ENCODE results near the gene ZNF672.

ZNF672 gene

DNA sequence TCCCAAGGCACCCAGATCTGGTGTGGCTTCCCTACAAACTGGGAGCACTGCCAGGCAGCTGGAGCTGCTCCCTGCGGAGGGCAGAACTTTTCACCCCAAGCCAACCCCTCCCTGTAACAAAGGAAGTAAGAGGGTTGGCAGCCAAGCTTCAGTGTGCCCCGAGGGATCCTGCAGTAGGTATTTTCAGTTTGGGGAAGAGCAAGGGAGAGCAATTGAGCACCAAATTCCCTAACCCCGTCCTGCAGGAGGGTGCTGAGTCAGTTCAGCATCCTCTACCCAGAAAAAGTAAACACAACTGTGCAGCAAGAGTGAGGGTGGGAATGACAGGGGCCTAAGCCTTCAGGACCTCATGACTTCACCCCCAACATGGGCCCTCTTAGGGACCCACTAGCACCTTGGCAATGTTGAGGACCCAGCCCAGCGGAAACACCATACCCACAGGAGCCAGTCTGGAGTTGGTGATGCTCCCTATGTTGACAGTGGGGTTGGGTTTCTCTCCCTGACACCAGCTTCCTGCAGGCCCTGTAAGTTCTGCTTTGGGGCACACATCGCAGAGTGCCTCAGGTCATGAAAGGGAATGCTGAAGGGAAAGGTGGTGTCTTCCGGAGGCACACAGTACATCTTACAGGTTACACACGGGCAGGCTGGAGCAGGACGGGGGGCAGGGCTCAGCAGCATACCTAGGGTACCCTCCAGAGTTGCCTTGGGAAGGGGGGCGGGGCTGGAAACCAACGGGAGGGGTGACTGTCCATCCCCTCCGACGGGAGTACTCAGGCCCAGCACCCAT is 27.1 kb upstream of the ZNF672 start:
- no peak overlapping the region for H3K9ac ChIP-seq (ENCODE audit: insufficient read length)
- H3K27ac ChIP-seq, result no peak overlapping the region
- DNase-seq (ENCODE audit: low read depth, low spot score), result no peak
- peaks cover 31% of the 10 kb centered on the region for H3K36me3 ChIP-seq (ENCODE audit: insufficient read depth, low read length)
- no peak for TF ChIP-seq EZH2 (IDR thresholded peaks at IDR 0.05)
- TF ChIP-seq POLR2AphosphoS5 (IDR thresholded peaks at IDR 0.05; ENCODE audit: borderline replicate concordance, low read depth, low read length), result no peak
- TF ChIP-seq FOXP2 (optimal IDR thresholded peaks at IDR 0.05; ENCODE audit: control extremely low read depth, extremely low read length, insufficient read depth), result no peak
- no peak overlapping the region for H3K4me3 ChIP-seq
- no peaks in the 10 kb centered on the region for H3K9me3 ChIP-seq (ENCODE audit: low read depth, low read length)

DNA sequence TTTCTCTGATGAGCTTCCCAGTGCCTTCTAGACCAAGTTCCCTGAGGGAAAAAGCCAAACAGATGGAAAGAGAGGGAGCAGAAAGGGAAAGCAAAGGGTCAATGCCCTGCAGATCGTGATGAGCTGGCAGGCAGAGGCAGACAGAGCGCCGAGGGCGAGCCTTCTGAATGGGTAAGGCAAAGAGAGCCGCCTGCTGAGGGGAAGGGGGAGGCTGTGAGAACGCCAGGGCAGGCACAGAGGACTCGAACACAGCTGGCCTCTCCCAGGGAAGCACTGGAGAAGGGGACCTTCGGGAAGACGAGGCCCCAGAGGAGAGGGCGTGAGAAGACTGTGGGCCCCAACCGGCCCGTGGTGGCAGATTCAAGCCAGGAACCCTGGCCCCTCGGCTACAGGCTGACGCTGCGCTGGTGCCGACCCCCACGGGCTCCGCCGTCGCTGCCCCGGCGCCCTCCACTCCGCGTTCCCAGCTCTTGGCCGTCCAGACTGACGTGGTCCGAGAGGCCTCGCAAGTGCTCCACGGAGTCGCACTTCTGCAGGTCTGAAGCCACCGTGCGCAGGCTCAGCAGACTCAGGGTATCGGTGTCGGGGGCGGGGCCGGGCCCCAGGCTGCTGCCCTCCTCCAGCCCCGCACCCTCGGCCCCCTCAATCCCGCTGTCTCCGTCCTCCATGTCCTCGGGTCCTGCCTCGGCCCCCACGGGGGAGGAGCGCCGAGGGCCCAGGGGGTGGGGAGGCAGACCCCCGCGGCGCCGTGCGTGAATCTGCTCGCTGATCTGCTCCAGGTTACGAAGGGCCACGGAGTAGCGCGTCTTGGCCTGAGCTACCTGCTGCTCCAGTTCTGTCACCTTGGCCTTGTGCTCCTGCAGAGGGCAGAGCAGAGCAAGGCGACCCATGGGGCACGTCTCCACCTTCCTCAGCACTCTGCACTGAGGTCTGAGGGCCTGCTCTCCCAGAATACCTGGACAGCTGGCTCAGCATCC is 26.2 kb upstream of the ZNF672 start:
- no peak for TF ChIP-seq EZH2 (IDR thresholded peaks at IDR 0.05)
- no peak for TF ChIP-seq POLR2AphosphoS5 (IDR thresholded peaks at IDR 0.05; ENCODE audit: borderline replicate concordance, low read depth, low read length)
- TF ChIP-seq FOXP2 (optimal IDR thresholded peaks at IDR 0.05; ENCODE audit: control extremely low read depth, extremely low read length, insufficient read depth), result no peak
- Histone ChIP-seq H3K36me3 (ENCODE audit: insufficient read depth, low read length) (peaks cover 40% of the 10 kb centered on the region), H3K9ac (ENCODE audit: insufficient read length) (no peak overlapping the region), H3K4me3 (no peak overlapping the region), H3K9me3 (ENCODE audit: low read depth, low read length) (no peaks in the 10 kb centered on the region), H3K27ac (no peak overlapping the region)
- DNase-seq (ENCODE audit: low read depth, low spot score), result no peak

DNA sequence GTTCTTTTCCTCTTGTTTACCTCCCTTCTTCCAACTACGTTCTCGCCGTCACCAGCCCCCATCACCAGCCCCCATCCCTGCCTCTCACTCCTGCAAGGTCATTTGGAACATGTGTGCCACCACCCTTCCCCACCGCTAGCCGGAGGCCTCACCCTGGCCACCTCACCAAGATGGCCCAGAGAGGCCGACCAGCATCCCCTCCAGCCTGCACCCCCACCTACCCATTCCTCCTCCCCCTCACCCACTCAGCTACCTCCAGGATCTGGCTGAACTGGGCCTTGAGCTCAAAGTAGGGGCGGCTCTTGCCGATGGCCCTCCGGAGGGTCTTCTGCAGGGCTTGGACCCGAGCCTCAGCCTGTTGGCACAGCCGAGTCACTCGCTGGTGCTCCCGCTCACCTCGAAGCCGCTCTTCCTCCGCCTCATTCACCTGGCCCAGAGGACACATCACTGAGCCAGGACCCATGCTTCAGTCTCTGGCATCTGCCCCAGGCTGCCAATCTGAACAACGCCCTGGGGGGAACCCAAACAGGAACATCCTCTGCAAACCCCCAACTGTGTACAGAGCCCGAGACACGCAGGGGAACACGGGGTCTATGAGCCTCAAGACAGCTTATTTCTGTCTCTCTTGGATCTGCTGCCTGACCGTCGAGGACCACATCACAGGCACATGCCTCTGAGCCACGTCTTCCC is 25.1 kb upstream of the ZNF672 start:
- H3K9me3 ChIP-seq (ENCODE audit: low read depth, low read length), result no peaks in the 10 kb centered on the region
- peaks cover 40% of the 10 kb centered on the region for H3K36me3 ChIP-seq (ENCODE audit: insufficient read depth, low read length)
- H3K4me3 ChIP-seq, result no peak overlapping the region
- H3K9ac ChIP-seq (ENCODE audit: insufficient read length), result no peak overlapping the region
- no peak for DNase-seq (ENCODE audit: low read depth, low spot score)
- no peak overlapping the region for H3K27ac ChIP-seq
- no peak for TF ChIP-seq EZH2 (IDR thresholded peaks at IDR 0.05)
- no peak for TF ChIP-seq FOXP2 (optimal IDR thresholded peaks at IDR 0.05; ENCODE audit: control extremely low read depth, extremely low read length, insufficient read depth)
- no peak for TF ChIP-seq POLR2AphosphoS5 (IDR thresholded peaks at IDR 0.05; ENCODE audit: borderline replicate concordance, low read depth, low read length)

DNA sequence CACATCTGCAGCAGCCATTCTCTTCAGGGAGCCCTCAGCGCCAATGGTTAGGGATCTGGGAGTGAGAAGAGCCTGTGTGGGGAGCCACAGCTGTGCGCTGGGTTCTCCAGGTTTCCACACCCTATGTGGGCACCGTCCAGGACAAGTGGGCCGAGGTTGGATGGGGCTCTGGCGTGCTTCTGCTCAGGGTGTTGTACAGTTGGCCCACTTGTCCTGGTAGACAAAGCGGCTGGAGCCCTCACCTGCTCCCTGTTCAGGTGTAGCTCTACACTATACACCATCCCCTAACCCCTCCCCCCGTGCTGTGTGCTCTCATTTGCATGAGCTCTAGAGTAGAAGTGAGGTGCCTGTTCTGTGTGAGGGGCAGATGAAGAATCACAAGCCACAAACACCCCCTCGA is 24.5 kb upstream of the ZNF672 start:
- Histone ChIP-seq H3K27ac (no peak overlapping the region), H3K9ac (ENCODE audit: insufficient read length) (no peak overlapping the region), H3K36me3 (ENCODE audit: insufficient read depth, low read length) (peaks cover 40% of the 10 kb centered on the region), H3K9me3 (ENCODE audit: low read depth, low read length) (no peaks in the 10 kb centered on the region), H3K4me3 (no peak overlapping the region)
- no peak for DNase-seq (ENCODE audit: low read depth, low spot score)
- TF ChIP-seq EZH2 (IDR thresholded peaks at IDR 0.05) (no peak), POLR2AphosphoS5 (IDR thresholded peaks at IDR 0.05; ENCODE audit: borderline replicate concordance, low read depth, low read length) (no peak), FOXP2 (optimal IDR thresholded peaks at IDR 0.05; ENCODE audit: control extremely low read depth, extremely low read length, insufficient read depth) (no peak)

DNA sequence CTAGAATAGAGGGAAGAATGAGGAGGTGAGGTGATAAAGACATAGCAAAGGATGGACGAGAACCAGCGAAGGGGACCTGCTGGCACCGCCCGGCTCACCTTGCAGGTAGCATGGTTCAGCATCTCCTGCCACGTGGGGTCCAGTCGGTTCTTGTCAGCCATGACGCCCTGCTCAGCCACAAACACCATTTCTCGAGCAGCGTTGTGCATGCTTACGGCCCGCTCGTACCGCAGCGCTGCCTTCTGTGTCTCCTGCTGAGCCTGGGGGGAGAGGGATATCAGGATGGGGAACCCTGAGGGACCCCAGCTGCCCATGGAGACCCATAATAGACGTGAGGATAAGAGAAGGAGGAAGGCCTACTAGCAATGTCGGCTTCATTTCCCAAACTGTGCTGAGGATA is 23.7 kb upstream of the ZNF672 start:
- Histone ChIP-seq H3K36me3 (ENCODE audit: insufficient read depth, low read length) (peaks cover 40% of the 10 kb centered on the region), H3K4me3 (no peak overlapping the region), H3K9me3 (ENCODE audit: low read depth, low read length) (no peaks in the 10 kb centered on the region), H3K27ac (no peak overlapping the region), H3K9ac (ENCODE audit: insufficient read length) (no peak overlapping the region)
- DNase-seq (ENCODE audit: low read depth, low spot score), result no peak
- TF ChIP-seq EZH2 (IDR thresholded peaks at IDR 0.05) (no peak), FOXP2 (optimal IDR thresholded peaks at IDR 0.05; ENCODE audit: control extremely low read depth, extremely low read length, insufficient read depth) (no peak), POLR2AphosphoS5 (IDR thresholded peaks at IDR 0.05; ENCODE audit: borderline replicate concordance, low read depth, low read length) (no peak)

DNA sequence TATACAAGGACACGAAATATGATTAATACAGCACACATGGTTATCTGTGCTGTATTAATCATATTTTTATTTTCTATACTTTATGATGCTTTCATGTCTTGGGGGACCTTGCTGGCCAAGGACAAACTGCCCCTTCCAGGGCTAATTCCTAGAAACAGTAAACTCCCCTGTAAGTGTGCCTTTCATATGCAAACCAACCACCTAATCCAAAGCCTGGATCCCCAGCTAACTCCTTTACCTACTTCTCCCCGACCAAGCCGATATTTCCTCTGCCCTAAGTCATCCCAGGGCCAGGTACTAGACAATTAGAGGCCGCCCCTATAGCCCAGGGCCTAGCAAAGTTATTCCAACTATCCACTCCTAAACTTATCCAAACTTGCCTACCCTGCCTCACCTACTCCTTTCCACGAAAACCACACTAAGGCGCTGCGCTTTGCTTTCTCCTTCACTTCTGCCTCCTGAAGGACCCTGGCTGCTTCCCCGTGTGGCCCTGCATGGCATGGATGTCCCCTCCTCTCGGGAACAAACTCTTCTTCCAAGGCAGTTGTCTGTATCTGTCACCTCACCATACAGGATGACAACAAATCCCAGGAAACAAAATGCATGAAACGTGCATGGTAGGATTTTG is 22.5 kb upstream of the ZNF672 start:
- Histone ChIP-seq H3K9me3 (ENCODE audit: low read depth, low read length) (no peaks in the 10 kb centered on the region), H3K9ac (ENCODE audit: insufficient read length) (no peak overlapping the region), H3K27ac (no peak overlapping the region), H3K4me3 (no peak overlapping the region), H3K36me3 (ENCODE audit: insufficient read depth, low read length) (peaks cover 44% of the 10 kb centered on the region)
- TF ChIP-seq EZH2 (IDR thresholded peaks at IDR 0.05) (no peak), FOXP2 (optimal IDR thresholded peaks at IDR 0.05; ENCODE audit: control extremely low read depth, extremely low read length, insufficient read depth) (no peak), POLR2AphosphoS5 (IDR thresholded peaks at IDR 0.05; ENCODE audit: borderline replicate concordance, low read depth, low read length) (no peak)
- DNase-seq (ENCODE audit: low read depth, low spot score), result no peak

DNA sequence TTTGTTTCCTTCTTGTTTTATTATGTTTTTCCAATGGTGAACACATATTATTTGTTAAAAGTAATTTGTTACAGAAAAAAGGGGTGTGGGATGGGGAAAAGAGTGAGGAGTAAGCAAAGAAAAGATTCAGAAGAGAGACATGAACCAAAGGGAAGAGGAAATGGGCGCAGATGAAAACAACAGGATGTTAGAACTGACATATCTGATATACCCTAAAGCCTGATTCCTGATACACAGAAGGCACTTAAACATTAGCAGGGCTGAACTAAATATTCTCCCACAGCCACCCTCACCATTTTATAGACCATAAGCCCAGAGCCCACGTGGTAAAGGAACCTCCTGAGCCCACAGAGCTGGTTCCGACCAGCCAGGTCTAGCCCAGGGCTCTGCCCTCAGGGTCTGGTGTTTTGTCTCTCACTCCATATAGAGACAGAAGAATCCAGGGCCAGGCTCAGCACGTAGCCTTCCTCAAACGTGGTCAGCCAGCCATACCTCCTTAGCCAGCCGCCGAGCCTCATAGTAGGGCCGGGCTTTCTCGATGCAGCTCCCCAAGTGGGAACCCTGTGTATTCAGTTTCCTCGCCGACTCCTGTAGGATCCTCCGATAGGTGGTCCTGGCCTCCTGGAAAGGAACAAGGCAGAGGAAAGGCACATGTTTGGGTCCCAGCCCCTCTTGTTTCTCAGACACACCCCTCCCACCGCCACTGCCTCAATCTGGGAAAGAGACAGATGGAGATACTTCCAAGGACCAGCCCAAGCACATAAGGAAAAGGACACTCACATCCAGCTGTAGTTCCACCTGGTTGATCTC is 21.8 kb upstream of the ZNF672 start:
- H3K9me3 ChIP-seq (ENCODE audit: low read depth, low read length), result no peaks in the 10 kb centered on the region
- no peak for TF ChIP-seq EZH2 (IDR thresholded peaks at IDR 0.05)
- no peak for TF ChIP-seq POLR2AphosphoS5 (IDR thresholded peaks at IDR 0.05; ENCODE audit: borderline replicate concordance, low read depth, low read length)
- no peak for TF ChIP-seq FOXP2 (optimal IDR thresholded peaks at IDR 0.05; ENCODE audit: control extremely low read depth, extremely low read length, insufficient read depth)
- H3K4me3 ChIP-seq, result no peak overlapping the region
- H3K36me3 ChIP-seq (ENCODE audit: insufficient read depth, low read length), result peaks cover 47% of the 10 kb centered on the region
- H3K27ac ChIP-seq, result no peak overlapping the region
- no peak for DNase-seq (ENCODE audit: low read depth, low spot score)
- H3K9ac ChIP-seq (ENCODE audit: insufficient read length), result no peak overlapping the region

Data from SK-N-MC (cell line).